GM04503 (cell line): Measurements from ENCODE around the gene USP32.

Source experiments
- DNase-seq: peaks from one replicate; pipeline ENCODE4 v3.0.0-alpha.2; 2012; ENCODE audit warnings: low read depth

Gene USP32

DNA sequence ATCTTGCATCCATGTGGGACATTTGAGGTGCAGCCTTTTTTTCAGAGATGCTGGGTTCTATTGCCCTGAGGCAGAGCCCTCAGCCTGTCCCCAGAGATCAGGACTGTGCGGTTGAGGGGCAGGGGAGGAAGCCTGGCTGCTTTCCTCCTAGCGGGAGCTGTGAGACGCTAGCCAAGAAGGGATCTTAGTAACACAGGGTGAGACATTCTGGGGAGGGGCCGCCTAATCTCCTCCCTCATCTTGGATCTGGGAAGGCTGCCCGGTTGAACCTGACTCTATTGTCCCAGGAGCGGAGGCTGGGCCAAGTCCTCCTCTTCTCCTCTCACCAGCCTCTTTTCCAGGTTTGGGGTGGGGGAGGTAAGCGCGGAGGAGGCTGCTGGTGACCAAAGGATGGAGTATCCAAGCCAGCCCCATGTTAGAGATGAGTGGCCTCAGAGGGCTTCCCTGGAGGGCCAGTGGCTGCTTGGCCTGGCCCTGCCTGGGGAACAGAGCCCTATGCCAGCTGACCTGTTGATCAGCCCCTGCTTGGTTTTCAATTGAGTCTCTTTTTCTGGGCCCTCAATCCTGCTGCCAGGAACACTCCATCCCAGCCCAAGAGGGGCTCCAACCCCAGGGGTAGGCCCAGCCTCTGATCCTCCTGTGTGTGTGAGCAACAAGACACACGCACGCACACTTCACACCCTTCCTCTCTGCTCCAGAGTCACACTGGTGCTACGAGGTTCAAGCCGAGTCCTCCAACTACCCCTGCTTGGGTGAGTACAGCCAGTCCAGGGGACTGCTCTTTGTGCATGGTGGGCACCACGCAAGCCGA is 237.1 kb downstream of the USP32 start:
- peak; percentile 66 for DNase-seq

DNA sequence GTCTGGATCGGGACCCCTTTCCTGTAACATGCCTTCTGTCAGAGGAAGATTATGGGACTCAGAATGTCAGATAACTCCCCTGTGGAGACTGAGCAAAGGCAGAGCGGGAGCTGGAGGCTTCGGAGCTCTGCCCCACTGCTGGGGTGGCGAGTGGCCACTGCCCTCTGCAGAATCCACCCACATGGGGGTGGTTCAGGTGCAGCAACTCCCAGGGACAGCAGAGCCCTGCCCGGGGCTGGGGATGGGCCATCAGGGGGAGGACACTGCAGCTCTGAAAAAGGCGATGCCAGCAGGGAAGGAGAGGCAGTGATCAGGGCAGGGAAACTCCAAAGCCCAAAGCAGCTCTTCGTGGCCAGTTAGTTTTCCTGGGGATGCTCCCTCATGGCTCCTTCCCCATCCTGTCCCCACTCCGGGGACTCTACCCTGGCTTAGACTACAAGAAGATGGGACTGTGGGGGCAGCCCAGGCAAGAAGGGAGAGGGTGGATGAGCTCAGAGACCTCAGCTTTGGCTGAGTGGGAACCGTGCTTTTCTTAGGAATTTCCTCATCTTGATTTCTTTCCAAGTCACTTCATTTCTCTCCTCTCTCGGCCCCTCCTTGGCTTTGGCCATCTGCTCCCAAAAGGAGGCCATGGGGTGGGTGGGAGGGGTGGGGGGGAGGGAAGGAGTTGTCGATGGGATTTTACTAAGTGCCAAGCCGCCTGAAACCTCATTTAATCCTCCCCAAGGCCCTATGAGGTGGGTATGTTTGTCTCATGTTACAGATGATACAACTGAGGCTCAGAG is 238.1 kb downstream of the USP32 start:
- no peak for DNase-seq

DNA sequence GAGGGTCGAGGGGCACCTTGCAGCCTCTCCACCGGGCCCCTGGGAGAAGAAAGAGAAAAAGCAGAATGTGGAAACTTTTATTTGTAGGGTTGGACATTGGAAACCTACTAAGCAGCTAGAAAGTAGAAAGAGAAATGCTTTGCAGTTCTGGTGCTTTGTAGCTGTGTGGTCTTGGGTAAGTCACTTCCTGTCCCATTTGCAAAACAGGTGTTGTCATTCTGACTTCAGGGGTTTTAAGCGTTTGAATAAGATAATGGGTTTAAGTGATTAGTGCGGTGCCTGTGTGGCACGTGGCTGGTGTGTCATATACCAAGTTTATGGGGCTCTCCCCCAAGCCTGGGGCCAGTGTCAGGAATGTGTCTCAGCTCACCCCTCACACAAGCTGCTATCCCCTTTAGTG is 240.6 kb downstream of the USP32 start:
- no peak for DNase-seq

DNA sequence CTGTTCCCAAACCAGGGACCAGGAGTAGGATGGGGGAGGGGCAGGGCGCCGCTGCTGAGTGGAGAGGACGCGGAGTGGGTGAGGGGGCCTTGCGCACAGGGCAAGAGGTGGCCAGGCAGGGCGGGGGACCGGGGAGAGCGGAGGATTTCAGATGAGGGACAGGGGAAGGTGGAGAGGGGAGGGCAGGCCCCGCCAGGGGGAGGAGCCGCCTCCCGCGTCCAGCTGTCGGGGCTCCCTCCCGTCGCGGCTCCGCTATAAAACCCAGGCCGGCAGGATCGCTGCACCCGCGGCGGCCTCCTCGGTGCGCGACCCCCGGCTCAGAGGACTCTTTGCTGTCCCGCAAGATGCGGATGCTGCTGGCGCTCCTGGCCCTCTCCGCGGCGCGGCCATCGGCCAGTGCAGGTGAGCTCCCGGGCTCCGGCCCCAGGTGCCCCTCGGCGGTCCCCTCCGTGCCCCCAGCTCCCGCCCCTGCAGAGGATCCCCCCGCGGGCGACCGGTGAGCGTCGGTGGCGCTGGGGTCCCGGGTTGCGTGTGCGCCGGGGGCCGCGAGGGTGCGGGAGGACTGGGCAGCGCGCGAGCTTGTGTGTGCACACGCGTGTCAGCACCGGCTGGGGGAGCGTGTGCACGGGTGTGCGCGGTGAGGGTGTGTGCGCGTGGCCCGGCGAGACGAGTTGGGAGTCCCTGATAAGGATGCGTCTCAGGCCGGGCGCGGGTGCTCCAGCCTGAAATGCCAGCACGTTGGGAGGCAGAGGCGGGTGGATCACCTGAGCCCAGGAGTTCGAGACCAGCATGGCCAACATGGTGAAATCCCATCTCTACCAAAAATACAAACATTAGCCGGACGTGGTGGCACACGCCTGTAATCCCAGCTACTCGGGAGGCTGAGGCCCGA is 242.0 kb downstream of the USP32 start, which contains the start of gene CA4:
Gene CA4 (plus strand): TSS at position 283 of the 892 bp plus-strand sequence. CDS start 62 bp downstream, at position 345.
- no peak for DNase-seq

DNA sequence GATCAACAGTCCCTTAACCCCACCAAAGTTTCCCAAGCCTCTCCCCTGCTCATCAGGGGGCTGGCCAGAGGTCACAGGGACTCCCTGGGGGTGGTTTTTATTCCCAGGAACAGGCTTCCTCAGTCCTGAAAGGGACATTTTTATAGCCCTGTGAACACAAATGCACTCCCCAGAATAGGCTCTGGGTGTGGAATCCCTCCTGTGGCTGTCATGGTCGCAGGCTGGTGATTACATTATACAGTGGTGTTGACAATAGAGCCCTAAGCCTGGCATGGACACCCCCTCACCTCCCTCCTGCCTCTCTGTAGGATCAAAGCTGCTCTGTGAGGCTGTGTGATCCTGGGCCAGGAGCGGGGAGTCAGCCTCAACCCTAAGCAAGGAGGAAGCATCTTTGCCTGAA is 243.6 kb downstream of the USP32 start:
- DNase-seq: no peak

DNA sequence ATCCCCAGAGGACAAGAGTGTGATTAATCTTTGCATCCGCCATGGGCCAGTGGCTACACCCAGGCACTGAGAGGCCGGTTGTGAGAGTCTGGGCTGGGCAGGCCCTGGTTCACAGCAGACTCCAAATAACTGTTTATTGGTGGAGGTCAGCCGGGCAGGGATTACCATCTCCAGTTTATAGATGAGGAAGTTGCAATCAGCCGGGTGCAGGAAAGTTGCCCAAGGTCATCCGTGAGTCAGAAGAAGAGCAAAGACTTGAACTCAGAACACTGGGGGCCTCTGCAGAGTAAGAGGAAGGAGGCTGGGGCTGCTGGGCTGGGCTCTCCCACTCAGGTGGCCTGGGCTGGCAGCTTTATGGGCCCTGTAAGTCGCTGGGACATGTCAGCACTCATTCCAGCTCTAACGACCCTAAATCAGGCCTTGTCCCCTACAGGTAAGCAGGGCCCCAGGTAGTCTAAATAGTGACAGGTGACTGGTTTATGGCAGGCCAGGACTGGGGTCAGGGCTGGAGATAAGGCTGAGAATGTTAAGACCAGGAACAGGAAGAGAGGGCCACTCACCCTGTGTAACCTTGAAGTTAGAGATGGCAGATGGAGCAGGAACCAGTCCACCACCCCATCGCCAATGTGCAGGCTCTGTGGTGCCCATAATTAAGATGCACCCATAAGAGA is 244.2 kb downstream of the USP32 start:
- no peak for DNase-seq

DNA sequence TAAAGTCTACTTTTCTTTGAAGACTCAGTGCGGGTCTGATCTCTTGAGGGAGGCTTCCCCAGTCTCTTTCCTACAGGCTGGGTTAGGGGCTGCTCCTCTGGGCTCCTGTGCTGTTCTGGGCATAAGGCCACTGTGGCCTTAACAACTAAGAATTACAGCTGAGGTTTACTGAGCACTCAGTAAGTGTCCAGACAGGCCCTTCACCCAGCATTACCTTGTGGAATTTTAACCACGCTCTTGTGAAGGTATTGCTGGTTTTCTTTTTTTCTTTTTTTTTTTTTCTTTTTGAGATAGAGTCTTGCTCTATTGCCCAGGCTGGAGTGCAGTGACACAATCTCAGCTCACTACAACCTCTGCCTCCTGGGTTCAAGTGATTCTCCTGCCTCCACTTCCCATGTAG is 245.7 kb downstream of the USP32 start:
- DNase-seq: no peak

DNA sequence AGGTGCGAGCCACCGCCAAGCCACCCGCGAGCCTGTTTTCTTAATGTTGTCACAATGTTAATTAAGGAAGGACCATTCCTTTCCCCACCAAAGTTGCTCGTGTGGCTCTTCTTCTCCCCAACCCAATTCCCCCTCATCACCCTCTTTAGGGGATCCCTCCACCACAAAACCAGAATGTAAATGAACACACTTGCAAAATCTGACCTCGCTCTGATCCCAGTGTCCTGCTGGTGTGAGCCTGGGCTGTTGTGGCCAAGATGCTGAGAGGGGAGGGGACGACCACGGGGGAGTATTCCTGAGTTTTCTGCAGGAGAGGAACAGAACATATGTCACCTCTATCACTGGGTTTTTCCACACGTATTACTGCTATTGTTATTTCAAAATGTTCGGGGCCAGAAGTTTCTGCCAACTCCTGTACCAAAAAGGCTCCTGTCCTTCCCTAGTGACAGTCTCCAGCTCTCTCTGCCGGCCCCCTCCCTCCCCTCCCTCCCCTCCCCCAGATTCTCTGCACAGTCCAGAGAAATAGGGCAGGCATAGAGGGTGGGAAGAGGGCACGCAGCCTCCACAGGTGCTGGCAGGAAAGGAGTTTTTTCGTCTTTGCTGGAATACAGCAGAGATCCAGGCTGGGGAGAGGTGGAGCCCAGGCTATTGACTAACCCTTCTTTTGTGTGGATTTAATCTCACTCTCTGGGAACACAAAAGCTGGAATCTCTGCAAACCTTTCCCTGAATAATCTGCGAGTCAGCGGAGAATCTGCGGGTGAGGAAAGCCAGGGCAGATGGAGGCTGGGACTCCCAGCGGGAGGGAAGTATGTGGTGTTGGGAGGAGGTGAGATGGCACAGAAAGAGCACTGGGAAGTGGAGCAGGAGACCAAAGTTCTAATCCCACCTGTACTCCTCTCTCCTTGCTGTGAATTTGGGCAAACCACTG is 246.7 kb downstream of the USP32 start:
- DNase-seq: no peak

DNA sequence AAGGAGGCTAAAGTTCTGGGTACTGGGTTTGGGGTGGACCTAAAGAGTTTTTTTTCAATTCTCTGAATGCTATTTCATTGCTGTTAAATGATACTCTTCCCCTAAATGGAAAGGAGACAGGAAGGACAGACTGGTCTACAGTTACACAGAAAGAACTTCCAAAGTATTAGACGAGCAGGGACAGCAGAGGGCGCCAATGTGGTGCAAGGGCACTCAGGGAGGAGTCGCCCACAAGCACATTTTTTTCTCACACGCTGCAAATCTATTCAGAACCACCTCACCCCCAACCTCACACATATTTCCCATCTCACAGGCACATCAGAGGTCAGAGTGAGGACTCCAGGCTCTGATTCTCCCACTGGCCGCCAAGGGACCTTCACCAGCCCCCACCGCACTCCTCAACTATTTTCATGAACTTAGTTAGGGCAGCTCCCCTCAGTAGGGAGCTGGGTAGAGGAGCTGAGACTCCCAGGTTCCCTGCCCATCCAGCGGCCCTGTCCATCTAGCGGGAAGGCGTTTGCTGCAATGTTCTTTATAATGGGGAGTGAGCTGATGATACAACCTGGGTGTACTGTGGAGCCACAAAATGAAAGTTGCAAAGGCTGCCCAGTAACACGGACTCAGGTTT is 248.9 kb downstream of the USP32 start:
- peak; percentile 68 for DNase-seq

DNA sequence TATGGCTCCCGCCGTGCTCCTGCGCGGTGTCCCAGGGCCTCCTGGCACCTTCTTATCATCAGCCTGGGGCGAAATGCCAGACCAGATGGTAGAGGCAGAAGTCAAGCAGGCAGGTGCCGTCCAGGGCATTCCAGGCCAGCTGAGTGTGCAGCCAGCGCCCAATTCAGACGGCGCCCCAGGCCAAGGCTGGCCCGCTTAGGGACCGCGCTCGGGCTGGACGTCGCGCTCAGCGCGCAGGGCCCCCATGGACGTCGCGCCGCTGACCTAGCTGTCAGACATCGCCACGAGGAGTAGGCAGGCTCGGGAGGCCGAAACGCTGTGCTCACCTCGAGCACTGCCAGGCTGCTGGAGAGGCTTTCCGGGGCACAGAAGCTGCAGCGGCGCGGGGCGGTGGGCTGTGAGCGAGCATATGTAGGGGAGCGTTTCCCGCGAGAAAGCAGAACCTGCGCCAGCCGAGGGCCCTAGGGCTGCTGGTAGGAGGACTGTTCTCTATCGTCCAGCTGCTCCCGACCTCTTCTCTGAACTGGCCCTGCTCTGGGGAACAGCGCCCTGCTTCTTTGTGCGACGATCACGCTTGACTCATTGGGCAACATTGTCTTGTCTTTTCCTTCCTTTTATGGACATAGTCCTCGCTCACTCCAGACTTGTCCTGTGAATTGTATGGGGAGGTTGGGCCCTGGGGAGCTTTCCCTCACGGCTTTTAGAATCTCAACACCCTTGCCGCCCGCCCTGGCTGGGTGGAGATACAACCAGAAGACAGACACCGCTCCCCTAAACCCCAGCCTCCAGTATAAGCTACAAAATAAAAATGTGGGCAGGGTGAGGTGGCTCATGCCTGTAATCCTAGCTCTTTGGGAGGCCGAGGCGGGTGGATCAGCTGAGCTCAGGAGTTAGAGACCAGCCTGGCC is 250.6 kb downstream of the USP32 start:
- peak; percentile 46 for DNase-seq

DNA sequence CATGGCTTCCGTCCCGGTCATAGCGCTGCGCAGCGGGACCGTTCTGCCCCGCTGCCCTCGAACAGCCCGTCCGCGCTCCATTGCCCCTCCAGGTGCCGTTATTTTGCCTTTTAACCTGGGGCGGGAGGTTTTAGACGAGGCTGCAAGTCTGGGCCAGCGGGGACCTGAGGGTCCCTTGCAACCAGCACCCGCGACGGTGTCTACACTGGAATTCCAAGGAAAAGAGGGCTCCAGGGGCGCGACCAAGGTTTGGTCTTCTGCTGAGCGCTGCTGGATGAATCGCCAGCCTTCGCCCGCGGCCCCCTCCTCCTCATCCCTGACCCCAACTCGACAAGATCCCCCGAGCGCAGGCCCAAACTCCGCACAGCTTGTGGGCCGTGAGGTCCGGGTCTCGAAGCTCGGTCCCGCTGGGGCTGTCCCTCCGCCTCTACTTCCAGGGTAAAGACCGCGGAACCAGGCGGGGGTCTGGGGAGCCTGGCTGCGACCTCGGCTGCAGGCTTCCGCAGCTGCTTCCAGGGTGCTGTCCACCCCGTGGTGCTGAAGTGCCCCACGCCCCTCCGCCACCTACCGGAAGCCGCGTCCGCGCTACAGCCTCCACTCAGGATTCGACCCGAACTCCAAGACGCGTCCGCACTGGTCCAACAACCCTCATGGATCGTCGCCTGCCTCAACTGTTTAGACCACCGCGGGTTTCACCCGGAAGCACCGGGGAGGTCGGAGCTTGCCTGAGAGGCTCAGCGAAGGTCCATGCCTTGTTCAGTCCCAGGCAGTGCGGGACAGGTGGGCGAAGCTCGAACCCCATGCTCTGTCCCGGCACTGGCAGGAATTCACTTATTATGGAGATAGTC is 252.3 kb downstream of the USP32 start:
- DNase-seq: no peak

DNA sequence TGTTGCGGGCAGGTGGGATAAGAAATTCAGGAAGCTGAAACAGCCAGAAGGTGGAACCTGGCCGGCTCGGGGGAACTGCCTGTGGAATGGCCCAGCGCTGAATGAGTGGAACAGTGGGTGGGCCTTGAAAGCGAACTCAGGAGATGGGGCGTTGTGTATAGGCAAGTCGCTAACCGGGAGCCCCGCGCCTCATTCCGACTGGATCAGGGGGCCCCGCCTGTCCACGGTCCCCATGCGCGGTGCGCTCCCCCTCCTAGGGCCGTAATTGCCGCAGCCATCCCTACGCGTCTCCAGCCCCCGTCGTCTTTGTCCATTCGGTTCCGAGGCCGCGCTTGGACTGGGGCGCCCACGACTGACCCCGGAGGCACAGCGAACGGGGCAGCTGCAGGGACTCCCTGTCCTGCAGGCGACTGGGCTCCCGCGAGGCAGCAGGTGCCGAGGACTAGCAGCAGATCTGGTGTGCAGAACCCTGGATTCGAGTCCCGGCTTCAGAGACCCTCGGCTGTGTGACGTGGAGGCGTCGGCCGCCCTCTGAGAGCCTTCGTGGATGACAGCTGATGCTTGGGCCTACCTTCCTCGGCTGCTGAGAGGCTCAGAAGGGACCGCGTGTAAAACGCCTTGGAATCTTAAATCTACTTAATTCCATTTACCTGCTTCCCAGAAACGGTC is 253.0 kb downstream of the USP32 start:
- DNase-seq: no peak

DNA sequence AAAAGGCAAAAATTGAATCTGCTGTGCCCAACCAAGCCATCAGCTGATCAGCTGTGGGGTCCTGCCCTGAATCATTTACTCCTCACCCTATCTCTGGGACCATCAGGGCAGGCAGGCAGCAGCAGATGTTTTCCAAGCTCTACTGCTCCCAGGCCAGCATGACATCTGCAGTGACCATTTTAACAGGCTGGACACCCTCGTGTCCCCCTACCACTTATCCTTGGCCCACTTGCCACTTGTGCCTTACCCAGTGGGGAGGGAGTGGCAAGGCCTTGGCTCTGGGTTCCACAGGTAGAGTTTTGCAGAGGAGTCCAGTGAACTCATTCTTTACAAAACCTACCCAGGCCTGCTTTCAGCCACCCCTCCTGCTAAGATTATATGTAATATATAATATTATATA is 254.2 kb downstream of the USP32 start:
- DNase-seq: no peak

DNA sequence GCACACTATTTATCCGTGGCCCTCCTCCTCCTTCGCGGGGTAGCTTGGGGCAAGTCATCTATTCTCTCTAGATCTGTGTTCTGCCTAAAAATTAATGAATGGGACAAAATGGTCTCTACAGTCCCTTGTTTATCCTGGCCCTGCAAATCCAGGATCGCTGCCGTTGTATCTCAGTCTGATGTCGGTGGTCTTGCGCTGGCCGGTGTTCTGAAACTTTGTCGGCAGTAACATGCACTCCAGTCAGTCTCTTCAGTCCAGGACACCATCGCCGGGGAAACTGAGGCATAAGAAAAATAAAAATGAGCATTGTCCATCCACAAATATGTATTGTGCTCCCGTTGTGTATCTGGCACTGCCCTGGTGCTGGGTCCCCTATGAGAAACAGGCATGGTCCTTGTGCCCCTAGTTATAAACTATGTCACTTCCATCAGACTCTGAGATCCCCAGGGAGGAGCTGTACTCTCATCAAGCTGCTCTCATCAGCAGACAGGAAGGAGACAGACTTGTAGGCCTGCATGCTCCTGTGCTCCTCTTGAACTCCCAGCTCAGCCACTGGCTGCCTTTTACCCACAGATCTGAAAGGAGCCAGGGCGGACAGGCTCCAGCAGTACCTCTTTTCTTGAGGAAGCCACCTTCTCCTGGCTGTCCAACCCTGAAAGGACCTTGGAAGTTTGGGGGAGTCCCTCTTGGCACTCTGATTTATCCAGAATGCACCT is 255.8 kb downstream of the USP32 start:
- no peak for DNase-seq

DNA sequence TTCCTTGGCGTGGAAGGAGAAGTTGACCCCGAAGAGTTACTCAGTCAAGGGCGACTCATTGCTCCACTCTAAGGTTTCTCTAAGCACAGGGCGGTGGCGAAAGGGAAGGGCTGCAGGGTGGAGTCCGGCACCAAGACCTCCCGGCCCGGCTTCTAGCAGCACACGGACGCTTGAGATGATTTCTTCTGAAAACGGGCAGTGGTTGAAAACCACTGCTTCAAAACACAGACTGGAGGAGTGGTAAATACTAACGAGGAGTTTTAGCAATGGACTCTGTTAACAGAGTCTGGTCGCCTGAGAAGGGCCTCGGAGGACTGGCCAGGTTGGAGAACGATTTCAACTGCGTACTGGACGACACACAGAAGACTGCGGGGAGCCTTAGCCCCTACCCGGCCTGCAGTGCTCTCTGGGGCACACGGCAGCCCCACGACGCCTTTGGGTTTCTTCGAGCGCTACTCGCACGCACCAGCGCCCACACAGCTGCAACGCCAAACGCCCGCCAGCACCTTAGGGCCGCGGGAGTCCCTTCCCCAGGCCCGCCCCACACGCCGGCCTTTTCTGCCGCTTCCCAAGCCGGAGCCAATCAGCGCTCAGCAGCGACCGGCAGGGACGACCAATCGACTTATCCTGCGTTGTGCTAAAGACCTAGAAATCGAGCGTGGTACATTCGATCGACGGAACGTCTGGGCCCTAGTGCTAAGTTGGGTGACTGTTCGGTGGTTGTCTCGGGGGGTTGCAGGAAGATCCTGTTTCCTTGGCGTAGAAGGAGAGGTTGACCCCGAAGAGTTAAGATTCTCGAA is 256.6 kb downstream of the USP32 start:
- DNase-seq: peak; percentile 56
